Measurements from ENCODE around the gene PRDM16.

PRDM16 gene

DNA sequence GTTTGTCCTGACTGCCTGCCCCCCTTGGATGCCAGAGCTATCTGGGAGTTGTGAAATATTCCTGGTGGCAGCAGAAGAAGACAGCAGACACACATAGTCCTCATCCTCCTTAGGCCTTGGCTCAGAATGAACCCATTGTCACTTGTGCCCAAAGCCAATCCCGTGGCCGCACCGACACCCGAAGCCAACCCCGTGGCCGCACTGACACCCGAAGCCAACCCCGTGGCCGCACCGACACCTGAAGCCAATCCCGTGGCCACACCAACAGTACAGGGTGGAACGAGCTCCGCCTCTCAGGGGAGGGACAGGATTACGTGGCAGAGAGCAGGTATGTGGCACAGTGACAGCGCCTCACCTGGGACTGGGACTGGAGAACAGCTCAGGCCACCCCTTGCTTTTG is 186.7 kb downstream of the PRDM16 start:
- intact Hi-C loops (cut with micrococcal nuclease): no loop called here
- no peaks in the 10 kb centered on the region for H3K27me3 Mint-ChIP-seq
- no peak overlapping the region for H3K27ac Mint-ChIP-seq
- H3K4me3 Mint-ChIP-seq: no peak overlapping the region
- no peaks in the 10 kb centered on the region for H3K4me1 Mint-ChIP-seq (ENCODE audit: low read depth)
- H3K36me3 Mint-ChIP-seq (ENCODE audit: low read depth): no peaks in the 10 kb centered on the region
- H3K9me3 Mint-ChIP-seq: no peaks in the 10 kb centered on the region

DNA sequence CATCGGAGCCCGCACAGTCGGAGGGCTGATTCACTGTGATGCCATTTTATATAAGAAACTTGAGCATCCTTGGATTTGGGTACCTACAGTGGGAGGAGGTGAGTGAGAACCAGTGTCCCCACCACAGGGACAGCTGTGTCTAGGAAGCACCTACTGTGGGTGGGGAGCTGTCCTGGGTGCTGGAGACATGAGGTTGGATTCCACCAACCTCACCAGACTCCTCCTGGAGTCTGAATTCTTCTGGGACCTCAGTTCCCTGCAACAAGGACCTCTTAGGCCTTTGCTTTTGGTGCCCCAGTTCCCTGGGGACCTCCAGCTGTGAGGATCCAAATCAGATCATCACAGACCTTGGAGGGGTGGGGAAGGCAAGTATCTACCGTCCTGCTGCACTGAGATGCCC is 188.8 kb downstream of the PRDM16 start:
- H3K9me3 Mint-ChIP-seq: no peaks in the 10 kb centered on the region
- no peak overlapping the region for H3K4me3 Mint-ChIP-seq
- no peaks in the 10 kb centered on the region for H3K4me1 Mint-ChIP-seq (ENCODE audit: low read depth)
- H3K27me3 Mint-ChIP-seq: no peaks in the 10 kb centered on the region
- intact Hi-C loops (cut with micrococcal nuclease): no loop called here
- no peak overlapping the region for H3K27ac Mint-ChIP-seq
- no peaks in the 10 kb centered on the region for H3K36me3 Mint-ChIP-seq (ENCODE audit: low read depth)

DNA sequence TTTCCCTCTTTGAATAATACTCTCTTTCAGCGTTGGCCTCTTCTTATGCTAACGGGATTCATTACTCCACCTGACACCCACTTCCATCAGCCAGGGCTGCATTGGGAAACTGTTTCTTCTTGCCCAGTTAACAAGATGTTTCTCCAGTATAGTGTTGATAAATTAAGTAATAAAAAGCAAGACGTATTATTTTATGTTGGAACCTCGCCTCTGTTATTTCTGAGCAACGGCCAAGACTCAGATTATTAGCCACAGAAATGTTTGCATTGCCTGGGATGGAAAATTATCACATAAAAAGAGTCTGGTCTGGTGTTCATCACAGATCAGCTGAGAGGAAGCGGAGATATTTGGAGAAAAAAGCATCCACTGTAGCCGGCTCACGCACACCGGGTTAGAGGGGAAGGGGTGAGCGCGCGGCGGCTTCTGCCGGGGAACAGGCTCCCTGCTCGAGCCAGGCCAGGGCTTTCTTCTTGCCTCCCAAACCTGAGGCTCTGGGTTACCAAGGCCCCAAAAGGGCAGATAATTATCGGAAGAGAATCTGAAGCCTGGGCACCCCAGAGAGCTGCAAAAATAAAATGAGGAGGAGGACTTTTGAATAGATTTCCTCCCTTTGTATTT is 189.5 kb downstream of the PRDM16 start:
- Mint-ChIP-seq H3K36me3 (ENCODE audit: low read depth) (no peaks in the 10 kb centered on the region), H3K27ac (no peak overlapping the region), H3K4me3 (no peak overlapping the region), H3K4me1 (ENCODE audit: low read depth) (no peaks in the 10 kb centered on the region), H3K9me3 (no peaks in the 10 kb centered on the region), H3K27me3 (no peaks in the 10 kb centered on the region)
- intact Hi-C loops (cut with micrococcal nuclease): no loop called here

DNA sequence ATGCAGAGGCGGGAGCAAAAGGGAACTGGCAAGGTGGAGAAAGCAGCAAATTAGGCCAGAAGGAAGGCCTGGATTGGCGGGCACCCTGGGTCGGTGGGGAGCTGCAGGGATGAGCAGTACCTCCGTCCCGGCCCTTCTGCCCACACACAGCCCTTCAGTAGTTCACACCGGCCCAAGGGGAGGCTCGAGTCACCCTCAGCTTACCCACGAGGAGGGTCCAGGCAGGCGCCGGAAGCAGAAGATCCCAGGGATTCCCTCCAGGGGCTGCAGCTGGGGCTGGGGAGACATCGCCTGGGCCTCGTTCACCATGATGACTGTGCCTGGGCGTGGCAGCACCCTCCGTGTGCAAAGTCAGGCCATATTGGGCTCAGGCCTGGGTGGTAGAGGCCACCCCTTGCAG is 190.0 kb downstream of the PRDM16 start:
- Mint-ChIP-seq H3K36me3 (ENCODE audit: low read depth) (no peaks in the 10 kb centered on the region), H3K27ac (no peak overlapping the region), H3K27me3 (no peaks in the 10 kb centered on the region), H3K9me3 (no peaks in the 10 kb centered on the region), H3K4me1 (ENCODE audit: low read depth) (no peaks in the 10 kb centered on the region), H3K4me3 (no peak overlapping the region)
- intact Hi-C loops (cut with micrococcal nuclease): no loop called here

DNA sequence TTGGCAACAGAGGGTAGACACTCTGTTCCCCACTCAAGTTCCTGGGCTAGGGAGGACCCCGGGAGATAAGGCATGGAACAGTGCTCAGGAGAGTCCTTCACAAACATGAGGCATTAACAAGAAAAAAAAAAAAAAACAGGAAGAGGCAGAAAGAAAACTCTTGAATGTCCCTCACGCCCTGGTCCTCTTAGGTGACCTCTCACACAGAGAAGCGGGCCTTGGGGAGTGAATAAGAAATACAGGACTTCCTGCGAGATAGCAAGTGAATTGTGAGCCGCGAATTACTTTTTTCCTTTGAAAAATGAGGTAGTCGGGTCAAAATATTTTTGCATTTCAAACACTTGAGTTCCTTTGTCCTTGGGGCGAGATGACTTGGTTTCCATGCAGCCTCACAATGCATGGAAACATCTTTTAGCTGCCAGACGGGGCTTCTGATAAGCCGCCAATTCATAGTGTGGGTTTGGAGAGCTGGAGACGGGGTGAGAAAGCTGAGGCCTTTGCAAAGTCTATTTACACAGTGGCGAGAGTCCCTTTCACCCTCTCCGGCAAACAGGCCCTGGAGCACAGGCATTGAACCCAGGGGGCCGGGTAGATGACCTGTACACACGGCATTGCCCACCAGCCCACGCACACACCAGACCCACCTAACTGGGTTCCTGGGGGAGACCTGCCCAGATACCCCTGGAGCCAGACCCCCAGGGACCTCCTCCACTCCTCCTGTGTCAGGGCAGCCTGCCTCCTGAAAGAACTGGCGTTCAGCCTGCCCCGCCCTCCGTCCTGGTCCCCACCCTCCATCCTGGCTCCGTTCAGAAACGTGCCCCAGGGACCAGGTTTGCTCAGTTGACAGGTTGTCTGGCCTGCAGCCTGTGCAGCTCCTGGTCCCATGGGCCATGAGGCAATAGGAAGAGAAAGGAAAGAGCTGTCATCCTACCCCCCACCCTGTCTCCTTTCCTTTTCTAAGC is 192.3 kb downstream of the PRDM16 start:
- intact Hi-C loops (cut with micrococcal nuclease): no loop called here
- H3K27me3 Mint-ChIP-seq: no peaks in the 10 kb centered on the region
- no peaks in the 10 kb centered on the region for H3K9me3 Mint-ChIP-seq
- no peaks in the 10 kb centered on the region for H3K36me3 Mint-ChIP-seq (ENCODE audit: low read depth)
- H3K4me3 Mint-ChIP-seq: no peak overlapping the region
- H3K27ac Mint-ChIP-seq: no peak overlapping the region
- no peaks in the 10 kb centered on the region for H3K4me1 Mint-ChIP-seq (ENCODE audit: low read depth)

DNA sequence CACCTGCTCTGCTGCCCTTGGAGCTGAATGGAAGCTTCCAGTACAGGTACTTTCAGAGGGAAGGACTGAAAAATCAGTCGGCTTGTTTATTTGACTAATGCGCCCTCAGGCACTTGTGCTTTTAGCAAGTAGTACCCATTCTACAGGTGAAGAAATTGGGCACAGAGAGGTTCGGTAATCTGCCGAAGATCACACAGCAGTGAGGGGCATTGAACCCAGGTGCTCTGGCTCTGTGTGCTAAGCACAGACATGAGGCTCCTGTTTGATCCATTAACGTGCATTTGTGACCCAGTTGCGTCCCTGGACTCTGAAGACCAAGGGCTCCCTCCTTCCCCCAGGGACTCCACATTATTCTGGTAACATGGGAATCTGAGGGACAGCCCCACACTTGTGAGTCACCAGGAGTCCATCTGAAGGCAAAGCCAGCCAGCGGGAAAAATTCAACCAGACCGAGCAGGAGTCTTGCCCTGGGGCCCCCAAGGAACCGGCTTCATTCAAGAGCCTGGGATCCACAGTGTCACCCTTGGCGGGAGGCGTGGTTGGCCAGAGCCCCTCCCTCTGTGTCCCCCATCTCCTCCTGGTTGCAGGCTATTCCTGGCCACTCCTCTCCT is 193.1 kb downstream of the PRDM16 start:
- no peaks in the 10 kb centered on the region for H3K27me3 Mint-ChIP-seq
- H3K4me3 Mint-ChIP-seq: no peak overlapping the region
- H3K36me3 Mint-ChIP-seq (ENCODE audit: low read depth): no peaks in the 10 kb centered on the region
- no peaks in the 10 kb centered on the region for H3K9me3 Mint-ChIP-seq
- no peak overlapping the region for H3K27ac Mint-ChIP-seq
- H3K4me1 Mint-ChIP-seq (ENCODE audit: low read depth): no peaks in the 10 kb centered on the region
- intact Hi-C loops (cut with micrococcal nuclease): no loop called here

DNA sequence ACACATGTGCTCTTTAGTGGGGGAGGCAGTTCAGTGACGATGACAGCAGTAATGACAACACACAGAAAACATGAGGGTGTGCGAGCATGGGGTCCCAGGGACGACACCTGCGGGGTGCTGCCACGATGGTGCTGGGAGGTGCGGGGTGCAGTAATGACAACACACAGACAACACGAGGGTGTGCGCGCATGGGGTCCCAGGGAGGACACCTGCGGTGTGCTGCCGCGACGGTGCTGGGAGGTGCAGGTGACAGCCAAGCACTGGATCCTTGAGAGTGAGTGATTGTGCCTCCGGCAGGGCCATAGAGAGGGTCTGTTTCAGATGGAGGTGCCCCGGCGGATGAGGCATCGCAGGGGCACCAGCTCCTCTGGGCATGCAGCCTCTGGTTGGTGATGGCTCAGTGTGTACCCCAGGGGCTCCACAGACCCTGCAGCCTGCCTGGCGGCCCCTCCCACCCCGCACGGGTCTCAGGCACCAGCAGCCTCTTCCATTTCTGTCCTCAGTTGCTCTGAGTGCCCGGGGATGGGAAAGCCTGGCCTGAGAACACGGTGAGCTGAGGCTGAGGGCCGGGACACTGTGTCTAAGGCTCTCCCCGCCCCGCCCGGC is 193.8 kb downstream of the PRDM16 start:
- Mint-ChIP-seq H3K27me3 (no peaks in the 10 kb centered on the region), H3K36me3 (ENCODE audit: low read depth) (no peaks in the 10 kb centered on the region), H3K4me1 (ENCODE audit: low read depth) (no peaks in the 10 kb centered on the region), H3K9me3 (no peaks in the 10 kb centered on the region), H3K27ac (no peak overlapping the region), H3K4me3 (no peak overlapping the region)
- intact Hi-C loops (cut with micrococcal nuclease): no loop called here

DNA sequence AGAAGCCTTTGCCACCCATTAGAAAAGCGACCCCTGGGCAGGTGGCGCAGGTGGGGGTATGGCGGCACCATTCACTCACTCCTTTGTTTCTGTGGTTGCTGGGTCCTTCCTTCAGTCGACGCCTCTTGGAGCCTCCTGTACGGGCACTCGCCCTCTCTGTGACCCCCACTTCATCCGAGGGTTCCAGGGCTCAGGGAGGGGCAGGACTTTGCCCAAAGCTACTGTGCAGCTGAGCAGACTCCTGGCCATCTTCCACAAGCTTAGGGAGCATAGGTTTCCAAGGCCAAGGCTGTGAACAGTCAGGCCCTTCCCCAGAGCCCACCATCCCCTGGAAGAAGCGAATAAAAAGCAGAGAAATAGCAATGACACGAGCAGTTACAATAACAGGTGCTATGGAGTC is 194.8 kb downstream of the PRDM16 start:
- intact Hi-C loops (cut with micrococcal nuclease): no loop called here
- no peak overlapping the region for H3K27ac Mint-ChIP-seq
- H3K9me3 Mint-ChIP-seq: no peaks in the 10 kb centered on the region
- H3K36me3 Mint-ChIP-seq (ENCODE audit: low read depth): no peaks in the 10 kb centered on the region
- no peaks in the 10 kb centered on the region for H3K4me1 Mint-ChIP-seq (ENCODE audit: low read depth)
- H3K27me3 Mint-ChIP-seq: no peaks in the 10 kb centered on the region
- H3K4me3 Mint-ChIP-seq: no peak overlapping the region

DNA sequence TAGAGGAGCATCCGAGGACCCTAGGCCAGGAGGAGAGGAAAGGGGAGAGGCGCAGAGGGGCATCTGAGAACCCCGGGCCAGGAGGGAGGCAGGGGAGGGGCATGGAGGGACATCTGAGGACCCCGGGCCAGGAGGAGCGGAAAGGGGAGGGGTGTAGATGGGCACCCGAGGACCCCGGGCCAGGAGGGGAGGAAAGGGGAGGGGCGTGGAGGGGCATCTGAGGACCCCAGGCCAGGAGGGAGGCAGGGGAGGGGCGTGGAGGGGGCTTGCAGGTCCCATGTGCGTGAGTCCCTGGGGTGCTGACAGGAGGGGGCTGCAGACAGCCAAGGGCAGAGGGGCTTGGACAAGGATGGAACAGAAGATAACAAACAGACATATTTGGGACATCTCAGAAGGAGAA is 195.5 kb downstream of the PRDM16 start:
- no peak overlapping the region for H3K4me3 Mint-ChIP-seq
- H3K27ac Mint-ChIP-seq: no peak overlapping the region
- no peaks in the 10 kb centered on the region for H3K9me3 Mint-ChIP-seq
- H3K4me1 Mint-ChIP-seq (ENCODE audit: low read depth): no peaks in the 10 kb centered on the region
- H3K36me3 Mint-ChIP-seq (ENCODE audit: low read depth): no peaks in the 10 kb centered on the region
- peaks cover 4% of the 10 kb centered on the region for H3K27me3 Mint-ChIP-seq
- intact Hi-C loops (cut with micrococcal nuclease): no loop called here

DNA sequence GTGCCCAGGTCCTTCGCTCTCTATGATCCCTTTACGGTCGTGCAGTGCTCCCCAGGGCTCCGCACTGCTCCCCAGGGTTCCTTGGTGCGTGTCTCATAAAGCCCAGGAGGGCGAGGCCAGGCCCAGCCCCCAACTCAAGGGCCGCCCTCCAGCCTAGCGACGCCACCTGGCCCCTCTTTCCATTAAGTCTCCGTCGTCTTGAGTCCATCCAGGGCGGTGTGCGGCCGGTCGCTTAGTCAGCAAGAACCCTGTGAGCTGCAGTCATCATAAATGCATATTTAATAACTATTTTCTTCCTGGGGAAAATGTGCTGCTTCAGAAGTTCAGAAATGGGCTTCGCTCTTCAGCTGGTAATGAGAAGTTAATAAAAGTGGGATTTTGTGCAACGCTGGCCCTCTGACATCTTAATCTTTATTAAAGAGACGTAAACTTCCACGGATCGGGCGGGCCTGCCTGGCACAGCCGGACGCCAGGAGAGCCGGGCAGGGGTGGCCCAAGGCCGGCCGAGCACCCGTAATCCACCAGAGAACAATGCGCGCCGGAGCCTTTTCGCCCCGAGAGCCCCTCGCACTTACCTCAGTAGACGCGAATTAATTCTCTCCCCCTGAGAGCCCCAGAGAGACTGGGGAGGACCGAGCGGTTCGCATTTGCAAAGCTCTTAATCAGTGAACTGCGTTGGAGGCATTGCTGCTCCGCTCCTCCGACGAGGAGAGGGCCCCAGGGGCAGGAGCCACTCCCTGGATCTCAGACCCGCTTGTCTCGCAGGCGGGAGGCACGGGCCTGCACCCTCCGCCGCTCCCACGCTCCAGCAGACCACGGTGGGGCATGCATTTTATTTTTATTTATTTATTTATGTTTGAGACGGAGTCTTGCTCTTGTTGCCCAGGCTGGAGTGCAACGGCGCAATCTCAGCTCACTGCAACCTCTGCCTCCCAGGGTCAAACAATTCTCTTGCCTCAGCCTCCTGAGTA is 197.1 kb downstream of the PRDM16 start:
- no peak overlapping the region for H3K4me3 Mint-ChIP-seq
- H3K4me1 Mint-ChIP-seq (ENCODE audit: low read depth): no peaks in the 10 kb centered on the region
- H3K27me3 Mint-ChIP-seq: peaks cover 5% of the 10 kb centered on the region
- no peaks in the 10 kb centered on the region for H3K9me3 Mint-ChIP-seq
- H3K27ac Mint-ChIP-seq: no peak overlapping the region
- intact Hi-C loops (cut with micrococcal nuclease): no loop called here
- H3K36me3 Mint-ChIP-seq (ENCODE audit: low read depth): no peaks in the 10 kb centered on the region

DNA sequence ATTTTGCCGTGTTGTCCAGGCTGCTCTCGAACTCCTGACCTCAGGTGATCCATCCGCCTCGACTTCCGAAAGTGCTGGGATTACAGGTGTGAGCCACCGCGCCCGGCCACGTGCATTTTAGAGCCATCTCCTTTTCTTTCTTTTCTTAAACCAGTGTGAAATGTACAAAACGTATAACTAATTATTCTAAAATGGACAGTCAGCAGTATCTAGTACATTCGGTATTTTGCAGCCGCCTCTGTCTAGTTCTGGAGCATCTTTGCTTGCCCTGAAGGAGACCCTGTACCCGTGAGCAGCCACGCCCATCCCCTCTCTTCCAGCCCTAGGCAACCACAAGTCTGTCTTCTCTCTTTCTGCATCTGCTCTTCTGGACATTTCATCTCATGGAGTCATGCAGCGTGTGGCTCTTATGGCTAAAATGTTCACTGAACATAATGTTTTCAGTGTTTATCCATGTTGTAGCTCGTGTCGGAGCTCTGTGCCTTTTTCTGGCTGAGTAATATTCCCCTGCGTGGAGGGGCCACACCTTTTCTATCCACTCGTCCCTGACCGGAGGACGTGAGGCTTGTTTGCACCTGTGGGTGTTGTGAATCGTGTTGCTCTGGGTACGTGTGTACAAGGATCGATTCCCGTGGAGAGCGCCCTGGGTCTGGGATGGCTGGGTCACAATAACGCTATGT is 198.0 kb downstream of the PRDM16 start:
- no peaks in the 10 kb centered on the region for H3K9me3 Mint-ChIP-seq
- H3K4me3 Mint-ChIP-seq: no peak overlapping the region
- H3K36me3 Mint-ChIP-seq (ENCODE audit: low read depth): no peaks in the 10 kb centered on the region
- peaks cover 5% of the 10 kb centered on the region for H3K27me3 Mint-ChIP-seq
- intact Hi-C loops (cut with micrococcal nuclease): no loop called here
- H3K4me1 Mint-ChIP-seq (ENCODE audit: low read depth): no peaks in the 10 kb centered on the region
- H3K27ac Mint-ChIP-seq: no peak overlapping the region

DNA sequence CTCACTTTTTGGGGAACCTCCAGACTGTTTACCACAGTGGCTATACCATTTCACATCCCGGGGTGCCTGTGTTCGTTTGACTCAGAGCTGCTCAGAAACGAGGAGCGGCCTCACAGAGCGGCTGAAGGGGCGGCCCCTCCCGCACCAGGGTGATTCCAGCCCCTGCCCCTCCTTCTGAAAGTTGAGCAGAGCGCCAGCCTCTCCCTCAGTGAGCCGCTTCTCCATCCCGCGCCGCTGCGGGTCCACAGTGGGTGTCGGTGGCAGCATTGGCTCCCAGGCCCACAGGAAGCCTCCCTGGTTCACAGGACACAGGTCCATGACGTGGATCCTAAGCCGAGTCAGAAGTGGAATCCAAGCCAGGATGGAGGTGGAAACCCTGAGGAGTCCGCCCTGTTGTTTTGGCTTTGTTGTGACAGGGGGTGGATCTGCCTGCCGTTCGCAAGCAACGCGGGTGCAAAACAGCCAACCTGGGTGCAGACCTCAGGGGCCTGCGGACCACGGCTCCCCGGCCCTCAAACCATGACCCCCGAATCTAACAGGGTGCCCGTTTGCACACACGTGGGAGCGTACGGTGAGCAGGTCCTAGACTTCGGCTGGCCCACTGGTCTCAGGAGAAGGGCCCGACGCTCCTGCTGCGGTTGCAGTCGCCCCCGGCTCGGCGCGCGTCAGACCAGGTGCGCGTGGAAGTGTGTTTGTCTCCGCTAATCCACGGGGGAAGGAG is 198.7 kb downstream of the PRDM16 start:
- no peaks in the 10 kb centered on the region for H3K4me1 Mint-ChIP-seq (ENCODE audit: low read depth)
- intact Hi-C loops (cut with micrococcal nuclease): no loop called here
- no peaks in the 10 kb centered on the region for H3K9me3 Mint-ChIP-seq
- no peak overlapping the region for H3K4me3 Mint-ChIP-seq
- H3K36me3 Mint-ChIP-seq (ENCODE audit: low read depth): no peaks in the 10 kb centered on the region
- no peak overlapping the region for H3K27ac Mint-ChIP-seq
- peaks cover 5% of the 10 kb centered on the region for H3K27me3 Mint-ChIP-seq

All from dendritic cell treated with granulocyte-macrophage colony-stimulating factor and Interleukin-4, amounts not matched to agents 40 ng/mL and 50 ng/mL, for 4 days (primary cell).